Measurements from ENCODE around the gene SV2B. TPM values are rescaled to one million over a fixed set of nuclear protein-coding genes. Genes with fewer than 3 reads are reported as not detected.

Gene SV2B
- total and polyA plus RNA-seq, 3 donors from 2014 or later: 1.6 to 1.7 (median 1.7) TPM

GRCh38 chr15:91302588-91303439, 202.8 kb downstream of the SV2B start:
- 24 to 26% methylated on average over 11 of the region's 11 CpGs for WGBS, 2 donors
- H3K4me3 ChIP-seq: no peak overlapping the region
- no peak overlapping the region for H3K27ac ChIP-seq
- H3K36me3 ChIP-seq (ENCODE audit: low read depth, missing control alignments): no peaks in the 10 kb centered on the region
- TF ChIP-seq, protein P1, sequence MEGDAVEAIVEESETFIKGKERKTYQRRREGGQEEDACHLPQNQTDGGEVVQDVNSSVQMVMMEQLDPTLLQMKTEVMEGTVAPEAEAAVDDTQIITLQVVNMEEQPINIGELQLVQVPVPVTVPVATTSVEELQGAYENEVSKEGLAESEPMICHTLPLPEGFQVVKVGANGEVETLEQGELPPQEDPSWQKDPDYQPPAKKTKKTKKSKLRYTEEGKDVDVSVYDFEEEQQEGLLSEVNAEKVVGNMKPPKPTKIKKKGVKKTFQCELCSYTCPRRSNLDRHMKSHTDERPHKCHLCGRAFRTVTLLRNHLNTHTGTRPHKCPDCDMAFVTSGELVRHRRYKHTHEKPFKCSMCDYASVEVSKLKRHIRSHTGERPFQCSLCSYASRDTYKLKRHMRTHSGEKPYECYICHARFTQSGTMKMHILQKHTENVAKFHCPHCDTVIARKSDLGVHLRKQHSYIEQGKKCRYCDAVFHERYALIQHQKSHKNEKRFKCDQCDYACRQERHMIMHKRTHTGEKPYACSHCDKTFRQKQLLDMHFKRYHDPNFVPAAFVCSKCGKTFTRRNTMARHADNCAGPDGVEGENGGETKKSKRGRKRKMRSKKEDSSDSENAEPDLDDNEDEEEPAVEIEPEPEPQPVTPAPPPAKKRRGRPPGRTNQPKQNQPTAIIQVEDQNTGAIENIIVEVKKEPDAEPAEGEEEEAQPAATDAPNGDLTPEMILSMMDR (IDR thresholded peaks at IDR 0.05): peak; percentile 47 to 65 (median 50)
- TF ChIP-seq POLR2A (IDR thresholded peaks at IDR 0.05): no peak
- H3K27me3 ChIP-seq: no peaks in the 10 kb centered on the region
- intact Hi-C loops (cut with DNase I; ENCODE audit: low total_unique reads): loop anchor here (5.0 kb wide), 1 partner anchor 779 kb away; no protein-coding TSS in a partner anchor
- no peaks in the 10 kb centered on the region for H3K9me3 ChIP-seq
- peak; percentile 36 for DNase-seq
- no peaks in the 10 kb centered on the region for H3K4me1 ChIP-seq

DNA sequence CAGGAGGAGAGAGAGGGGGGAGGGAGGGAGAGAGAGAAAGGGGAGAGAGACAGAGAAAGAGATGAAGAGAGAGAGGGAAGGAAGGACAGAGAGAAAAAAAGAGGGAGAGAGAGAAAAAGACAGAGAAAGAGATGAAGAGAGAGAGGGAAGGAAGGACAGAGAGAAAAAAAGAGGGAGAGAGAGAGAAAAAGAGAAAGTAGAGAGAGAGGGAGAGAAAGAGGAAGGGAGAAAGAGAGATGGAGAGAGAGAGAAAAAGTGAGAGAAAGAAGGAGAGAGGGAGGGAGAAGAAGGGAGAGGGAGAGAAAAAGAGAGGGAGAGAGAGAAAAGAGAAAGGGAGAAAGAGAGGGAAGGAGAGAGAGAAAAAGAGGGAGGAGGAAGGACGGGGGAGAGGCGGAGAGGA, 204.2 kb downstream of the SV2B start:
- DNase-seq: no peak
- 83 to 88% methylated on average over 2 of the region's 2 CpGs for WGBS, 2 donors
- no peaks in the 10 kb centered on the region for H3K36me3 ChIP-seq (ENCODE audit: low read depth, missing control alignments)
- no peak overlapping the region for H3K27ac ChIP-seq
- intact Hi-C loops (cut with DNase I; ENCODE audit: low total_unique reads): loop anchor here (5.0 kb wide), 1 partner anchor 778 kb away; no protein-coding TSS in a partner anchor
- H3K4me3 ChIP-seq: no peak overlapping the region
- H3K4me1 ChIP-seq: no peaks in the 10 kb centered on the region
- H3K27me3 ChIP-seq: no peaks in the 10 kb centered on the region
- TF ChIP-seq, protein P1 (IDR thresholded peaks at IDR 0.05): no peak
- no peak for TF ChIP-seq POLR2A (IDR thresholded peaks at IDR 0.05)
- H3K9me3 ChIP-seq: no peaks in the 10 kb centered on the region

GRCh38 chr15:91304786-91305185, 204.7 kb downstream of the SV2B start:
- intact Hi-C loops (cut with DNase I; ENCODE audit: low total_unique reads): loop anchor here (5.0 kb wide), 1 partner anchor 778 kb away; no protein-coding TSS in a partner anchor
- DNase-seq: no peak
- H3K27me3 ChIP-seq: no peaks in the 10 kb centered on the region
- H3K9me3 ChIP-seq: no peaks in the 10 kb centered on the region
- H3K27ac ChIP-seq: no peak overlapping the region
- H3K4me1 ChIP-seq: no peaks in the 10 kb centered on the region
- WGBS, 2 donors: 60 to 66% methylated on average over 6 of the region's 6 CpGs
- no peaks in the 10 kb centered on the region for H3K36me3 ChIP-seq (ENCODE audit: low read depth, missing control alignments)
- no peak overlapping the region for H3K4me3 ChIP-seq
- TF ChIP-seq, protein P1 (IDR thresholded peaks at IDR 0.05): no peak
- no peak for TF ChIP-seq POLR2A (IDR thresholded peaks at IDR 0.05)

GRCh38 chr15:91306144-91306543, 206.1 kb downstream of the SV2B start:
- Histone ChIP-seq H3K4me3 (no peak overlapping the region), H3K4me1 (no peaks in the 10 kb centered on the region), H3K9me3 (no peaks in the 10 kb centered on the region), H3K27me3 (no peaks in the 10 kb centered on the region), H3K27ac (no peak overlapping the region), H3K36me3 (ENCODE audit: low read depth, missing control alignments) (no peaks in the 10 kb centered on the region)
- 81 to 82% methylated on average over 7 of the region's 7 CpGs for WGBS, 2 donors
- intact Hi-C loops (cut with DNase I; ENCODE audit: low total_unique reads): no loop called here
- TF ChIP-seq, protein P1 (IDR thresholded peaks at IDR 0.05): no peak
- no peak for TF ChIP-seq POLR2A (IDR thresholded peaks at IDR 0.05)
- no peak for DNase-seq

All from testis (tissue), 3 donors.